HCT116 (cell line): ENCODE data around the gene CERCAM. TPM values are rescaled to one million over a fixed set of nuclear protein-coding genes. Genes with fewer than 3 reads are reported as not detected.

Source experiments
- ATAC-seq: fragments of 200-7000 bp; cut with Tn5 transposase; 2 replicates; pipeline ENCODE4 v1.9.1; 2020; ENCODE audit warnings: mild to moderate bottlenecking, moderate library complexity
- BruUV-seq: library from RNA; stranded (reverse); fragments of 400-500 nt; replicated peaks from 2 replicates; lab custom pipeline; 2021; lab: Mats Ljungman, UMichigan
- CTCF ChIA-PET: fragments of 300-600 bp; sonication (Branson Sonifier 250); formaldehyde crosslinking; loops from one replicate; lab custom pipeline; 2021; ENCODE audit warnings: antibody characterized with exemption; lab: Charles Lee
- POLR2A ChIA-PET: fragments of 300-600, 350-600 bp; sonication (Branson Sonifier 250); formaldehyde crosslinking; loops from one replicate; lab custom pipeline; 2021; ENCODE audit warnings: antibody characterized with exemption; lab: Charles Lee
- RAD21 ChIA-PET, 2 experiments: fragments of 300-600 bp; sonication (Branson Sonifier 250); formaldehyde crosslinking; loops; one replicate each; lab custom pipeline; 2023; ENCODE audit warnings: low total read pairs in 2 of 2; ENCODE audit not compliant: uncharacterized antibody in 2 of 2, unreplicated experiment in 2 of 2, low non-redundant PET in 1 of 2; lab: Charles Lee
- DNase-seq: peaks from one replicate; pipeline ENCODE4 v3.0.0-alpha.2; 2010; ENCODE audit warnings: low read depth, low spot score
- H2AFZ ChIP-seq: fragments of 200-600 bp; shearing (Covaris generic), sonication (generic); 2 replicates; pipeline ENCODE4 v1.6.1; 2017; ENCODE audit warnings: low read depth, mixed run types, mixed read lengths, antibody characterized with exemption, low read length; ENCODE audit not compliant: poor library complexity, severe bottlenecking
- H3K27ac ChIP-seq: 2 replicates; pipeline ENCODE4 v1.5.1; 2012; ENCODE audit warnings: low read depth, low read length
- H3K27me3 ChIP-seq: fragments of 200-600 bp; sonication (generic); 2 replicates; pipeline ENCODE4 v1.6.1; 2016; ENCODE audit warnings: mixed run types, low read length, mixed read lengths; ENCODE audit not compliant: insufficient read depth
- H3K36me3 ChIP-seq, 2 experiments: fragments of 200-500 bp in 1 of 2; fragments of 200-600 bp in 1 of 2; sonication (Bioruptor generic) in 1 of 2; sonication (generic) in 1 of 2; 2 replicates each; pipeline versions ENCODE4 v1.5.1 to v1.6.1; 2014 to 2016; ENCODE audit warnings: low read length in 2 of 2, inconsistent platforms in 1 of 2, mixed read lengths in 1 of 2, mixed run types in 1 of 2; ENCODE audit not compliant: insufficient read depth in 2 of 2, control insufficient read depth in 1 of 2
- H3K4me1 ChIP-seq, 2 experiments: fragments of 200-600 bp in 1 of 2; sonication (generic) in 1 of 2; 2 replicates each; pipeline versions ENCODE4 v1.5.1 to v1.6.1; 2012 to 2017; ENCODE audit warnings: low read length in 2 of 2, inconsistent platforms in 1 of 2, mild to moderate bottlenecking in 1 of 2, mixed read lengths in 1 of 2, mixed run types in 1 of 2, moderate library complexity in 1 of 2; ENCODE audit not compliant: insufficient read depth in 2 of 2, control insufficient read depth in 1 of 2
- H3K4me2 ChIP-seq: fragments of 200-600 bp; sonication (generic); 2 replicates; pipeline ENCODE4 v1.6.1; 2017; ENCODE audit warnings: mixed run types, low read length, mixed read lengths
- H3K4me3 ChIP-seq, 2 experiments: fragments of 200-600 bp in 1 of 2; sonication (generic) in 1 of 2; replicated peaks in 1 of 2; 2 replicates each; pipeline ENCODE4 v1.5.1; 2011 to 2016; ENCODE audit warnings: low read length in 2 of 2, control low read depth in 1 of 2, low read depth in 1 of 2, mild to moderate bottlenecking in 1 of 2, mixed read lengths in 1 of 2, mixed run types in 1 of 2
- H3K79me2 ChIP-seq: fragments of 200-600 bp; sonication (generic); 2 replicates; pipeline ENCODE4 v1.6.1; 2017; ENCODE audit warnings: mild to moderate bottlenecking, mixed run types, low read length, moderate library complexity, mixed read lengths; ENCODE audit not compliant: insufficient read depth
- H3K9ac ChIP-seq: fragments of 200-600 bp; sonication (generic); 2 replicates; pipeline ENCODE4 v1.6.1; 2016; ENCODE audit warnings: low read length, mixed read lengths
- H3K9me2 ChIP-seq: fragments of 200-600 bp; sonication (generic), shearing (Covaris generic); 2 replicates; pipeline ENCODE4 v1.6.1; 2017; ENCODE audit warnings: mixed run types, mild to moderate bottlenecking, moderate library complexity; ENCODE audit not compliant: insufficient read depth
- H3K9me3 ChIP-seq, 2 experiments: fragments of 200-500 bp in 1 of 2; fragments of 200-600 bp in 1 of 2; sonication (Bioruptor generic) in 1 of 2; sonication (generic) in 1 of 2; 2 replicates each; pipeline ENCODE4 v1.6.1; 2014 to 2017; ENCODE audit warnings: low read length in 2 of 2, mixed read lengths in 2 of 2, inconsistent platforms in 1 of 2, low read depth in 1 of 2, mild to moderate bottlenecking in 1 of 2, mixed run types in 1 of 2, moderate library complexity in 1 of 2; ENCODE audit not compliant: control insufficient read depth in 1 of 2, insufficient read depth in 1 of 2
- H4K20me1 ChIP-seq: fragments of 200-600 bp; sonication (generic), shearing (Covaris generic); 2 replicates; pipeline ENCODE4 v1.6.1; 2017; ENCODE audit warnings: mixed run types, mild to moderate bottlenecking, moderate library complexity; ENCODE audit not compliant: insufficient read depth
- EGR1 ChIP-seq: IDR thresholded peaks from 2 replicates; pipeline ENCODE4 v1.6.1; 2012; ENCODE audit warnings: low read depth
- ELF1 ChIP-seq: IDR thresholded peaks from 2 replicates; pipeline ENCODE4 v1.6.1; 2012; ENCODE audit warnings: low read depth, borderline replicate concordance
- EZH2 ChIP-seq: fragments of 200-600 bp; sonication (generic); IDR thresholded peaks from 2 replicates; pipeline ENCODE4 v1.6.1; 2017; ENCODE audit warnings: antibody characterized with exemption, mixed run types
- FOSL1 ChIP-seq: IDR thresholded peaks from 2 replicates; pipeline ENCODE4 v1.6.1; 2012; ENCODE audit warnings: low read depth
- JUND ChIP-seq: IDR thresholded peaks from 2 replicates; pipeline ENCODE4 v1.6.1; 2012
- POLR2A ChIP-seq: IDR thresholded peaks from 2 replicates; pipeline ENCODE4 v1.7.0; 2011; ENCODE audit warnings: borderline replicate concordance; ENCODE audit not compliant: insufficient read depth, insufficient read length; ENCODE audit errors: extremely low read depth
- POLR2AphosphoS5 ChIP-seq: IDR thresholded peaks from 2 replicates; pipeline ENCODE4 v1.6.1; 2011; ENCODE audit warnings: mild to moderate bottlenecking, low read depth, low read length, moderate library complexity
- RAD21 ChIP-seq: IDR thresholded peaks from 2 replicates; pipeline ENCODE4 v1.6.1; 2012; ENCODE audit warnings: low read depth, mild to moderate bottlenecking
- SIN3A ChIP-seq: IDR thresholded peaks from 2 replicates; pipeline ENCODE4 v1.6.1; 2012; ENCODE audit warnings: low read depth
- SRF ChIP-seq: IDR thresholded peaks from 2 replicates; pipeline ENCODE4 v1.6.1; 2012; ENCODE audit warnings: low read depth
- TCF7L2 ChIP-seq: IDR thresholded peaks from 2 replicates; pipeline ENCODE4 v1.7.0; 2011; ENCODE audit warnings: borderline replicate concordance, inconsistent platforms; ENCODE audit not compliant: insufficient read depth, insufficient read length; ENCODE audit errors: extremely low read depth
- YY1 ChIP-seq: IDR thresholded peaks from 2 replicates; pipeline ENCODE4 v1.6.1; 2011; ENCODE audit warnings: low read length, low read depth, moderate library complexity, mild to moderate bottlenecking; ENCODE audit not compliant: insufficient replicate concordance; ENCODE audit errors: extremely low read depth
- ZFX ChIP-seq: fragments of 450-650 bp; IDR thresholded peaks from 2 replicates; pipeline ENCODE4 v1.6.1; 2017
- intact Hi-C: fragments of 100-400 bp; cut with micrococcal nuclease; formaldehyde crosslinking; loops from 2 replicates; pipeline ENCODE4 v1.10.0; 2022
- total RNA-seq: library from RNA; stranded (reverse); gene quantifications from one replicate; pipeline ENCODE4 v1.2.1, GENCODE V29; 2021; ENCODE audit not compliant: unreplicated experiment
- TF ChIP-seq, protein P1 (sequence below): IDR thresholded peaks from 2 replicates; pipeline ENCODE4 v1.6.1; 2012; ENCODE audit warnings: low read depth

CERCAM gene
- total RNA-seq, 1 experiment from 2014 or later = 27.0 TPM

DNA sequence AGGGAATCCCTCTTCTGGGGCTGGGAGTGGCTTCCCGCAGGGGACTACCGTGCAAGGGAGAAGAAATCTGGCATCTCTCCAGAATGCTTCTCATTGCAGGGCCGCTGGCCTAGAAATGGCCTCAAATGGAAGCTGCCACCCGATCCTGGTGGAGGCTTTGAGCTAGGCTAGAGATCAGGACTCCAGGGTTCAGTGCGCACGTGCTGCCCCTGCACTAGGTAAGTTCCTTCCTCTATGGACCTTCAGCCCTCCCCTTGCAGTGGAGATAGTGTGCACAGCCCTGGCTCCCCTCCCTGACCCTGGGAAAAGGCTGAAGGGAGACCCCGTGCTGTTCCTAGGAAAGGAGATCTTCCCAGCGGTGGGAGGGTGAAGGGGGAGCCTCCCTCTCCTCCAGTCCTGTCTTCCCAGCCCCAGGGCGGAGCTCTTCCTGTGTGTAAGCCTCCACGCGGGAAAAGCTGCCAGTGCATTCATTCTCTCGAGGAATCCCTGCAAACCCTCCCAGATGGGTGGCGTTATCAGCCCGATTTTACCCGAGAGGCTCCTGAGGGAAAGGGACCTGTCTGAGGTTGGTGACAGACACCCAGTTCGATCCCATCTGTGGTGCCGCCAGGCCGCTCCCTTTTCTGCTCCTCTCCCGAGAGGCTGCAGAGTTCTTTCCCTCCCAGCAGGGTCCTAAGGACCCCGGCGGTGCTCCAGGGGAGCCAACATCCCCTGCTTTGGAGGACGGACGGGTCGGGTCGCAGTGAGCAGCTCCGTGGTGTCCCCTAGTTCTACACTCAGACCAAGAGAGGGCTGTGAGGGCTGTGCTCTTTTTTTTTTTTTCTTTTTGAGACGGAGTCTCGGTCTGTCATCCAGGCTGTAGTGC, 1.4 kb upstream of the CERCAM start:
- H3K27ac ChIP-seq = no peak overlapping the region
- no peaks in the 10 kb centered on the region for H3K36me3 ChIP-seq
- H3K79me2 ChIP-seq = no peaks in the 10 kb centered on the region
- H3K4me2 ChIP-seq = peak overlapping the region; percentile 94
- no peak for ATAC-seq
- H3K9me2 ChIP-seq = no peaks in the 10 kb centered on the region
- ChIA-PET POLR2A (interaction anchor here (0.7 to 1.4 kb wide), 3 partner anchors 20 to 408 kb away, joined by 3 to 4 read pairs (median 3); no protein-coding TSS in a partner anchor), RAD21 (interaction anchor here (0.8 to 1.5 kb wide), 3 partner anchors 19 to 124 kb away, joined by 3 to 8 read pairs (median 3); no protein-coding TSS in a partner anchor), CTCF (interaction anchor here (0.9 to 2.7 kb wide), 13 partner anchors 8 to 216 kb away, joined by 3 to 21 read pairs (median 9); no protein-coding TSS in a partner anchor)
- no TSS peak for BruUV-seq
- no peaks in the 10 kb centered on the region for H4K20me1 ChIP-seq
- H3K9me3 ChIP-seq = no peaks in the 10 kb centered on the region
- peak overlapping the region; percentile 78; the same call in 1 of the 2 replicates for H3K9ac ChIP-seq
- peaks cover 31 to 57% of the 10 kb centered on the region in 2 experiments for H3K4me1 ChIP-seq
- H2AFZ ChIP-seq = no peak overlapping the region
- DNase-seq = no peak
- intact Hi-C loops = no loop called here
- H3K4me3 ChIP-seq = no peak overlapping the region; a peak in 1 of 4 replicates
- TF ChIP-seq TCF7L2 (peak; percentile 5), EZH2 (no peak)
- TF ChIP-seq, all 23 proteins: peak for 1
- no peaks in the 10 kb centered on the region for H3K27me3 ChIP-seq

DNA sequence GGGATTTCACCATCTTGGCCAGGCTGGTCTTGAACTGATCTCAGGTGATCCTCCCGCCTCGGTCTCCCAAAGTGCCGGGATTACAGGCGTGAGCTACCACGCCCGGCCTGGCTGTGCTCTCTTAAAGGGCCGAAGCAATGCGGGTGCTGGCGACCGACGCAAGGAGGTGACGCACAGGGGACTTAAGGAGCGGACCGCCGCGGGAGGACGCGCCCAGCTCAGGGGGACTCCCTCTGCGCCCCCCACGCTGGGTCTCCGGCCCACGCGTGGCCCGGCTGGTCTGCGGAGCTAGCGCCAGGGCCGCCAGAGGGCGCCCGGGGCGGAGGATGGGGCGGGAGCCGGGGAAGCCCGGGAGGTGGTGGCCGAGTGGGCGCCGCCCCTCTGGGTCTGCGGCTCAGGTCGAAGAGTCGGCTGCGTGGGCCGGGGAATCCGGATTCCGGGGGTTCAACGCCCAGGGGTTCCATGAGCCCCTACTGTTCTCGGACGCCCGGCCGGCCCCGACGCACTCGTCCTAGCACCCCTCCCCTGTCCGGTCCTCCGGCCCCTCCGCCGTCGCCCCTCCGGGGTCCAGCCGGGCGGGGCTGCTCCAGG, 502 bp upstream of the CERCAM start:
- ChIA-PET RAD21 (interaction anchor here (0.8 to 1.5 kb wide), 4 partner anchors 18 to 125 kb away, joined by 3 to 8 read pairs (median 3); no protein-coding TSS in a partner anchor), POLR2A (interaction anchor here (1.1 to 1.8 kb wide), 6 partner anchors 8 to 58 kb away, joined by 3 to 5 read pairs (median 4); partner anchors contain the start of gene ODF2), CTCF (interaction anchor here (0.6 to 2.7 kb wide), 19 partner anchors 8 to 864 kb away, joined by 3 to 21 read pairs (median 4); partner anchors contain the start of gene URM1)
- H3K4me3 ChIP-seq = peak overlapping the region; percentile 79 to 93
- no TSS peak for BruUV-seq
- DNase-seq (no peak), ATAC-seq (peak; percentile 81)
- no peaks in the 10 kb centered on the region for H4K20me1 ChIP-seq
- intact Hi-C loops = no loop called here
- no peaks in the 10 kb centered on the region for H3K79me2 ChIP-seq
- peak overlapping the region; percentile 93 for H2AFZ ChIP-seq
- H3K9me2 ChIP-seq = no peaks in the 10 kb centered on the region
- peak overlapping the region; percentile 78 for H3K27ac ChIP-seq
- H3K9ac ChIP-seq = peak overlapping the region; percentile 78
- no peaks in the 10 kb centered on the region for H3K9me3 ChIP-seq
- no peaks in the 10 kb centered on the region for H3K27me3 ChIP-seq
- peaks cover 31 to 51% of the 10 kb centered on the region in 2 experiments for H3K4me1 ChIP-seq
- no peaks in the 10 kb centered on the region for H3K36me3 ChIP-seq
- peak overlapping the region; percentile 94 for H3K4me2 ChIP-seq
- TF ChIP-seq ELF1 = no peak
- no peak for TF ChIP-seq ZFX
- no peak for TF ChIP-seq FOSL1
- TF ChIP-seq, protein P1, sequence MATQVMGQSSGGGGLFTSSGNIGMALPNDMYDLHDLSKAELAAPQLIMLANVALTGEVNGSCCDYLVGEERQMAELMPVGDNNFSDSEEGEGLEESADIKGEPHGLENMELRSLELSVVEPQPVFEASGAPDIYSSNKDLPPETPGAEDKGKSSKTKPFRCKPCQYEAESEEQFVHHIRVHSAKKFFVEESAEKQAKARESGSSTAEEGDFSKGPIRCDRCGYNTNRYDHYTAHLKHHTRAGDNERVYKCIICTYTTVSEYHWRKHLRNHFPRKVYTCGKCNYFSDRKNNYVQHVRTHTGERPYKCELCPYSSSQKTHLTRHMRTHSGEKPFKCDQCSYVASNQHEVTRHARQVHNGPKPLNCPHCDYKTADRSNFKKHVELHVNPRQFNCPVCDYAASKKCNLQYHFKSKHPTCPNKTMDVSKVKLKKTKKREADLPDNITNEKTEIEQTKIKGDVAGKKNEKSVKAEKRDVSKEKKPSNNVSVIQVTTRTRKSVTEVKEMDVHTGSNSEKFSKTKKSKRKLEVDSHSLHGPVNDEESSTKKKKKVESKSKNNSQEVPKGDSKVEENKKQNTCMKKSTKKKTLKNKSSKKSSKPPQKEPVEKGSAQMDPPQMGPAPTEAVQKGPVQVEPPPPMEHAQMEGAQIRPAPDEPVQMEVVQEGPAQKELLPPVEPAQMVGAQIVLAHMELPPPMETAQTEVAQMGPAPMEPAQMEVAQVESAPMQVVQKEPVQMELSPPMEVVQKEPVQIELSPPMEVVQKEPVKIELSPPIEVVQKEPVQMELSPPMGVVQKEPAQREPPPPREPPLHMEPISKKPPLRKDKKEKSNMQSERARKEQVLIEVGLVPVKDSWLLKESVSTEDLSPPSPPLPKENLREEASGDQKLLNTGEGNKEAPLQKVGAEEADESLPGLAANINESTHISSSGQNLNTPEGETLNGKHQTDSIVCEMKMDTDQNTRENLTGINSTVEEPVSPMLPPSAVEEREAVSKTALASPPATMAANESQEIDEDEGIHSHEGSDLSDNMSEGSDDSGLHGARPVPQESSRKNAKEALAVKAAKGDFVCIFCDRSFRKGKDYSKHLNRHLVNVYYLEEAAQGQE = no peak
- no peak for TF ChIP-seq SIN3A
- TF ChIP-seq EGR1 = no peak
- TF ChIP-seq SRF = no peak
- peak; percentile 18 for TF ChIP-seq POLR2A
- TF ChIP-seq JUND = no peak
- no peak for TF ChIP-seq EZH2
- no peak for TF ChIP-seq RAD21
- peak; percentile 30 for TF ChIP-seq YY1
- peak; percentile 42; the same call in 1 of the 2 replicates for TF ChIP-seq POLR2AphosphoS5
